SK-N-MC (cell line): Measurements from ENCODE around the gene SPZ1.

Experiments
- EZH2 ChIP-seq: fragments of 200-600 bp; sonication (generic); IDR thresholded peaks from one replicate; pipeline ENCODE4 v1.6.1; 2017; ENCODE audit warnings: antibody characterized with exemption
- POLR2AphosphoS5 ChIP-seq: IDR thresholded peaks from 2 replicates; pipeline ENCODE4 v1.6.1; 2012; ENCODE audit warnings: mild to moderate bottlenecking, low read depth, low read length, borderline replicate concordance

GRCh38 chr5:80346055-80346454, 26.3 kb downstream of the SPZ1 start:
- no peak for TF ChIP-seq POLR2AphosphoS5
- no peak for TF ChIP-seq EZH2
